Activated CD4-positive, alpha-beta T cell treated with anti-CD3 and anti-CD28 coated beads, Interleukin-2, amount 10 ng/mL, durations not matched to agents 24 days and 14 days (primary cell): Measurements from ENCODE around the gene NGDN. TPM values are rescaled to one million over a fixed set of nuclear protein-coding genes. Genes with fewer than 3 reads are reported as not detected.

Experiments
- total RNA-seq: library from RNA; stranded (reverse); gene quantifications from 2 replicates; pipeline ENCODE4 v1.2.3, GENCODE V29; 2022

Gene NGDN
- total RNA-seq, 1 donor from 2014 or later = 79.2 TPM

Other genes with a start within 250 kb of the NGDN start
- gene RNF212B, start 231.8 kb upstream of the NGDN start, total RNA-seq = not detected in 2 replicates
- 12.9 and 13.5 TPM in 2 replicates for gene HOMEZ, start 183.6 kb upstream of the NGDN start, total RNA-seq
- 21.3 and 23.3 TPM in 2 replicates for gene PPP1R3E, start 166.8 kb upstream of the NGDN start, total RNA-seq
- 5.6 and 5.7 TPM in 2 replicates for gene BCL2L2, start 162.9 kb upstream of the NGDN start, total RNA-seq
- 277 and 278 TPM in 2 replicates for gene PABPN1, start 148.2 kb upstream of the NGDN start, total RNA-seq
- 2.0 and 2.3 TPM in 2 replicates for gene SLC22A17, start 116.8 kb upstream of the NGDN start, total RNA-seq
- gene EFS, start 104.5 kb upstream of the NGDN start, total RNA-seq = not detected in 2 replicates
- gene IL25, start 96.9 kb upstream of the NGDN start, total RNA-seq = not detected in 2 replicates
- gene CMTM5, start 92.7 kb upstream of the NGDN start, total RNA-seq = not detected in 2 replicates
- 0.17 and 0.23 TPM in 2 replicates for gene MYH6, start 61.4 kb upstream of the NGDN start, total RNA-seq
- gene MYH7, start 34.0 kb upstream of the NGDN start, total RNA-seq = not detected in 2 replicates
- gene ZFHX2, start 82.1 kb downstream of the NGDN start, total RNA-seq = 1.8 and 2.8 TPM in 2 replicates
- 14.5 and 16.7 TPM in 2 replicates for gene THTPA, start 86.6 kb downstream of the NGDN start, total RNA-seq
- 135 and 142 TPM in 2 replicates for gene AP1G2, start 98.1 kb downstream of the NGDN start, total RNA-seq
- not detected in 2 replicates for gene JPH4, start 109.1 kb downstream of the NGDN start, total RNA-seq
- 2.4 and 3.1 TPM in 2 replicates for gene DHRS2, start 166.7 kb downstream of the NGDN start, total RNA-seq